ENCODE data around the gene STX18.

DNA sequence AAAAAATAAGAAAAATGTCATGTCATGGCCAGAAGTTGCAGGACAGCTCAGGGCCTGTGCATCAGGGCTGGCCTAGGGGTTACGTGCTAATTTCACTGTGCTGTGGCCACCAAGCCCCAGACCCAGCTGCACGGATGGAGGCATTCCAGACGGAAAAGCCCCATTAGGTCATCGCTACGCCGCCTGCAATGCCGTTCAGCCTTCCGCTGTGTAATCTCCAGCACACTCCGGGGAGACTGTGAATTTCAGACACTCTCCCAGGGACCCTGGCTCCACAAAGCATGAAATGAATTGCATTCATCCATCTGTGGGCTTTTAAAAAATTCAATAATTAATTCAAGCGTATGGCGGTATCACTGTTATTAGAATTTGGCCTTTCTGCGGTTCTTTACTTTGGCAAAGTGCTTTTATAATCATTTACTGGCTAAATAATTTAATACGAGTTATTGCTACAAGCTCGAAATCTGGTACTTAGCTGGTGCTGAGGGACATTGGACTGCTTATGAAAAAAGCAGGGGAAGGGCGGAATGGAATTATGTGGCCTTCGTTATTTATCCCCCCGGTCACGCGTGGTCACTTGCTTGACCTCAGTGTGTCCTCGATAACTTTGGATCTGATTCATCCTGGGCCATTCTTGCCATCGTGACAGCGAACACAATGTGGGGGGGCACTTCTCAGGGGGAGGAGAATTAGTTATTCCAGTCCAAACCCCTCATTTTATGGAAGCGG lies 164.0 kb downstream of the STX18 start:
- TF ChIP-seq CTCF (IDR thresholded peaks at IDR 0.05; ENCODE audit: low read length) (no peak), EZH2 (optimal IDR thresholded peaks at IDR 0.05; ENCODE audit: low read depth, low read length) (no peak)
